HEK293 (cell line): ENCODE results near the gene RAB10.
A peak's percentile ranks its signal among the peaks of the same experiment; 100 is the strongest.
"Not testable (repeated sequence)": the region's sequence is repeated elsewhere in the genome, so short reads cannot be mapped to it uniquely, and the experiment has no call there.

Experiments used
- CTCF ChIA-PET: fragments of 350-600 bp; formaldehyde crosslinking; extraction: SDS; loops from one replicate; lab custom pipeline; 2021; ENCODE audit warnings: antibody characterized with exemption; lab: Yijun Ruan, JAX
- POLR2A ChIA-PET: fragments of 300-600 bp; formaldehyde crosslinking; extraction: SDS; loops from one replicate; lab custom pipeline; 2020; ENCODE audit warnings: antibody characterized with exemption, inconsistent platforms; lab: Yijun Ruan, JAX
- H3K27ac ChIP-seq: fragments of 200-500 bp; sonication (Bioruptor generic); 2 replicates; pipeline ENCODE4 v1.5.1; 2014; ENCODE audit warnings: low read depth, low read length, control low read depth, inconsistent platforms; ENCODE audit errors: extremely low read depth
- H3K36me3 ChIP-seq, 2 experiments: fragments of 200-500 bp in 1 of 2; sonication (Bioruptor generic) in 1 of 2; 1 replicate in 1 of 2; 2 replicates in 1 of 2; pipeline ENCODE4 v1.5.1; 2014 to 2017; ENCODE audit warnings: inconsistent platforms in 2 of 2, low read length in 2 of 2; ENCODE audit not compliant: control insufficient read depth in 2 of 2, insufficient read depth in 1 of 2
- H3K4me1 ChIP-seq: fragments of 200-500 bp; sonication (Bioruptor generic); 2 replicates; pipeline ENCODE4 v1.5.1; 2014; ENCODE audit warnings: mild to moderate bottlenecking, low read length, inconsistent platforms; ENCODE audit not compliant: control insufficient read depth, insufficient read depth
- H3K4me3 ChIP-seq: 2 replicates; pipeline ENCODE4 v1.5.1; 2011; ENCODE audit warnings: low read depth, mild to moderate bottlenecking, control low read depth, low read length, moderate library complexity
- H3K9me3 ChIP-seq: fragments of 200-500 bp; sonication (Bioruptor generic); 2 replicates; pipeline ENCODE4 v1.5.1; 2014; ENCODE audit warnings: low read depth, low read length, inconsistent platforms; ENCODE audit not compliant: control insufficient read depth, insufficient read depth
- GFI1B ChIP-seq: fragments of 450-650 bp; formaldehyde crosslinking; IDR thresholded peaks from 2 replicates; pipeline ENCODE4 v1.5.1; 2016; ENCODE audit warnings: missing biosample characterization, missing genetic modification characterization
- GLIS1 ChIP-seq: fragments of 450-650 bp; formaldehyde crosslinking; IDR thresholded peaks from 2 replicates; pipeline ENCODE4 v1.5.1; 2016; ENCODE audit warnings: missing biosample characterization, missing genetic modification characterization
- OSR2 ChIP-seq: fragments of 450-650 bp; formaldehyde crosslinking; IDR thresholded peaks from 2 replicates; pipeline ENCODE4 v1.5.1; 2016; ENCODE audit warnings: missing biosample characterization, missing genetic modification characterization
- SALL2 ChIP-seq: fragments of 450-650 bp; formaldehyde crosslinking; IDR thresholded peaks from 2 replicates; pipeline ENCODE4 v1.5.0; 2017; ENCODE audit warnings: missing biosample characterization, mild to moderate bottlenecking, missing genetic modification characterization, borderline replicate concordance
- SCRT2 ChIP-seq: fragments of 450-650 bp; formaldehyde crosslinking; IDR thresholded peaks from 2 replicates; pipeline ENCODE4 v1.5.1; 2016; ENCODE audit warnings: missing biosample characterization, missing genetic modification characterization
- SP3 ChIP-seq: fragments of 450-650 bp; formaldehyde crosslinking; IDR thresholded peaks from 2 replicates; pipeline ENCODE4 v1.5.1; 2016; ENCODE audit warnings: missing biosample characterization, missing genetic modification characterization
- ZFP3 ChIP-seq: fragments of 450-650 bp; formaldehyde crosslinking; IDR thresholded peaks from 2 replicates; pipeline ENCODE4 v1.5.1; 2016; ENCODE audit warnings: low read depth, missing biosample characterization, missing genetic modification characterization
- ZNF10 ChIP-seq: fragments of 450-650 bp; formaldehyde crosslinking; IDR thresholded peaks from 2 replicates; pipeline ENCODE4 v1.5.1; 2017; ENCODE audit warnings: missing biosample characterization, missing genetic modification characterization
- ZNF292 ChIP-seq: fragments of 450-650 bp; formaldehyde crosslinking; IDR thresholded peaks from 2 replicates; pipeline ENCODE4 v1.5.1; 2016; ENCODE audit warnings: low read depth, missing biosample characterization, missing genetic modification characterization, borderline replicate concordance
- ZNF366 ChIP-seq: fragments of 450-650 bp; formaldehyde crosslinking; conservative IDR thresholded peaks from 2 replicates; pipeline ENCODE4 v1.5.1; 2016; ENCODE audit warnings: missing biosample characterization, missing genetic modification characterization
- ZNF426 ChIP-seq: fragments of 450-650 bp; formaldehyde crosslinking; IDR thresholded peaks from 2 replicates; pipeline ENCODE4 v1.5.1; 2017; ENCODE audit warnings: missing biosample characterization, missing genetic modification characterization, mild to moderate bottlenecking, inconsistent platforms, moderate library complexity
- ZNF433 ChIP-seq: fragments of 450-650 bp; formaldehyde crosslinking; IDR thresholded peaks from 2 replicates; pipeline ENCODE4 v1.5.1; 2016; ENCODE audit warnings: missing biosample characterization, missing genetic modification characterization, low read depth
- ZNF510 ChIP-seq: fragments of 450-650 bp; formaldehyde crosslinking; IDR thresholded peaks from 2 replicates; pipeline ENCODE4 v1.5.1; 2018; ENCODE audit warnings: mild to moderate bottlenecking, missing genetic modification characterization, missing biosample characterization; ENCODE audit not compliant: insufficient replicate concordance
- ZNF677 ChIP-seq: fragments of 450-650 bp; IDR thresholded peaks from 2 replicates; pipeline ENCODE4 v1.5.0; 2018; ENCODE audit warnings: missing biosample characterization, mild to moderate bottlenecking, missing genetic modification characterization, moderate library complexity
- TF ChIP-seq, protein P1 (sequence below): fragments of 450-650 bp; IDR thresholded peaks from 2 replicates; pipeline ENCODE4 v1.5.1; 2018; ENCODE audit warnings: missing biosample characterization, missing genetic modification characterization
- TF ChIP-seq, protein P2 (sequence below): fragments of 450-650 bp; formaldehyde crosslinking; conservative IDR thresholded peaks from 2 replicates; pipeline ENCODE4 v1.5.1; 2016; ENCODE audit warnings: low read depth, missing biosample characterization, missing genetic modification characterization

The RAB10 gene

DNA sequence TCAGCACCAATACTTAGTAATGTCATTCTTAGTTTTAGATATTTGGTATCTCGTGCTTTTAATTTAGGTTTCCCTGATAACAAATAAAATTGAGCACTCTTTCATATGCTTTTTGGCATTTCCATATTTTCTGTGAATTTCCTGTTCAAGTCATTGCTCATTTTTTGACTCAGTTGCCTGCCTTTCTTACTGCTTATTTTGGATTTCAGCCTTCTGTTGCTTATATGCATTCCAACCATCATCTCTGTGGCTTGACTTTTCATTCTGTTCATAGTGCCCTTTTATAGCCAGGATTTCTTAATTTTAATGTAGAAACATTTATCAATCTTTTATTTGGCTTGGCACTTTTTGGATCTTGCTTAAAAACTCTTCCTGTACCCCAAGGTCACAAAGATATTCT is 37.0 kb upstream of the RAB10 start:
- Histone ChIP-seq H3K4me1 (0 out of 2 replicates have a peak, but pooled peaks cover under 1% of the 10 kb centered on the region), H3K27ac (no peak overlapping the region), H3K4me3 (no peak overlapping the region), H3K36me3 (no peaks in the 10 kb centered on the region), H3K9me3 (no peaks in the 10 kb centered on the region)
- ChIA-PET POLR2A (no interaction called here), CTCF (no interaction called here)
- TF ChIP-seq, protein P1, sequence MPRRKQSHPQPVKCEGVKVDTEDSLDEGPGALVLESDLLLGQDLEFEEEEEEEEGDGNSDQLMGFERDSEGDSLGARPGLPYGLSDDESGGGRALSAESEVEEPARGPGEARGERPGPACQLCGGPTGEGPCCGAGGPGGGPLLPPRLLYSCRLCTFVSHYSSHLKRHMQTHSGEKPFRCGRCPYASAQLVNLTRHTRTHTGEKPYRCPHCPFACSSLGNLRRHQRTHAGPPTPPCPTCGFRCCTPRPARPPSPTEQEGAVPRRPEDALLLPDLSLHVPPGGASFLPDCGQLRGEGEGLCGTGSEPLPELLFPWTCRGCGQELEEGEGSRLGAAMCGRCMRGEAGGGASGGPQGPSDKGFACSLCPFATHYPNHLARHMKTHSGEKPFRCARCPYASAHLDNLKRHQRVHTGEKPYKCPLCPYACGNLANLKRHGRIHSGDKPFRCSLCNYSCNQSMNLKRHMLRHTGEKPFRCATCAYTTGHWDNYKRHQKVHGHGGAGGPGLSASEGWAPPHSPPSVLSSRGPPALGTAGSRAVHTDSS (tag by site-specific recombination): no peak
- no peak for TF ChIP-seq SALL2 (tag by site-specific recombination)
- TF ChIP-seq, protein P2, sequence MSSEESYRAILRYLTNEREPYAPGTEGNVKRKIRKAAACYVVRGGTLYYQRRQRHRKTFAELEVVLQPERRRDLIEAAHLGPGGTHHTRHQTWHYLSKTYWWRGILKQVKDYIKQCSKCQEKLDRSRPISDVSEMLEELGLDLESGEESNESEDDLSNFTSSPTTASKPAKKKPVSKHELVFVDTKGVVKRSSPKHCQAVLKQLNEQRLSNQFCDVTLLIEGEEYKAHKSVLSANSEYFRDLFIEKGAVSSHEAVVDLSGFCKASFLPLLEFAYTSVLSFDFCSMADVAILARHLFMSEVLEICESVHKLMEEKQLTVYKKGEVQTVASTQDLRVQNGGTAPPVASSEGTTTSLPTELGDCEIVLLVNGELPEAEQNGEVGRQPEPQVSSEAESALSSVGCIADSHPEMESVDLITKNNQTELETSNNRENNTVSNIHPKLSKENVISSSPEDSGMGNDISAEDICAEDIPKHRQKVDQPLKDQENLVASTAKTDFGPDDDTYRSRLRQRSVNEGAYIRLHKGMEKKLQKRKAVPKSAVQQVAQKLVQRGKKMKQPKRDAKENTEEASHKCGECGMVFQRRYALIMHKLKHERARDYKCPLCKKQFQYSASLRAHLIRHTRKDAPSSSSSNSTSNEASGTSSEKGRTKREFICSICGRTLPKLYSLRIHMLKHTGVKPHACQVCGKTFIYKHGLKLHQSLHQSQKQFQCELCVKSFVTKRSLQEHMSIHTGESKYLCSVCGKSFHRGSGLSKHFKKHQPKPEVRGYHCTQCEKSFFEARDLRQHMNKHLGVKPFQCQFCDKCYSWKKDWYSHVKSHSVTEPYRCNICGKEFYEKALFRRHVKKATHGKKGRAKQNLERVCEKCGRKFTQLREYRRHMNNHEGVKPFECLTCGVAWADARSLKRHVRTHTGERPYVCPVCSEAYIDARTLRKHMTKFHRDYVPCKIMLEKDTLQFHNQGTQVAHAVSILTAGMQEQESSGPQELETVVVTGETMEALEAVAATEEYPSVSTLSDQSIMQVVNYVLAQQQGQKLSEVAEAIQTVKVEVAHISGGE: no peak
- TF ChIP-seq ZNF426 (tag by site-specific recombination): no peak
- TF ChIP-seq ZNF677 (tag by site-specific recombination): no peak
- no peak for TF ChIP-seq ZNF292
- no peak for TF ChIP-seq GFI1B
- no peak for TF ChIP-seq SCRT2
- no peak for TF ChIP-seq ZNF10 (tag by site-specific recombination)
- TF ChIP-seq ZNF510 (tag by site-specific recombination): no peak
- TF ChIP-seq SP3 (tag by site-specific recombination): no peak
- no peak for TF ChIP-seq ZNF433
- TF ChIP-seq ZFP3 (tag by site-specific recombination): no peak
- no peak for TF ChIP-seq OSR2 (tag by site-specific recombination)

DNA sequence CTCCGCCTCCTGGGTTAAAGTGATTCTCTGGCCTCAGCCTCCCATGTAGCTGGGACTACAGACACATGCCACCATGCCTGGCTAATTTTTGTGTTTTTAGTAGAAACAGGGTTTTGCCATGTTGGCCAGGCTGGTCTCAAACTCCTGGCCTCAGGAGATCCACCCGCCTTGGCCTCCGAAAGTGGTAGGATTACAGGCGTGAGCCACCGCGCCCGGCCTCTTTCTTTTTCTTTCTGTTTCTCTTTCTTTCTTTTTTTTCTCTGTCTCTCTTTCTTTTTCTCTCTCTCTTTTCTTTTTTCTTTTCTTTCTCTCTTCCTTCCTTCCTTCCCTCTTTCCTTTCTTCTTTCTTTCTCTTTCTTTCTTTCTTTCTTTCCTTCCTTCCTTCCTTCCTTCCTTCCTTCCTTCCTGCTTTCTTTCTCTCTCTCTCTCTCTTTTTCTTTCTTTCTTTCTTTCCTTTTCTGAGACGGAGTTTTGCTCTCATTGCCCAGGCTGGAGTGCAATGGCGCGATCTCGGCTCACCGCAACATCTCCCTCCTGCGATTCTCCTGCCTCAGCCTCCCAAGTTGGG is 35.0 kb upstream of the RAB10 start:
- H3K27ac ChIP-seq, H3K36me3 ChIP-seq, CTCF ChIA-PET, H3K9me3 ChIP-seq, H3K4me1 ChIP-seq, H3K4me3 ChIP-seq: not testable (repeated sequence)
- TF ChIP-seq ZNF366: peak; percentile 87
- TF ChIP-seq GLIS1: peak; percentile 45; the same call in 1 of the 2 replicates
- POLR2A ChIA-PET: interaction anchor here (1.6 kb wide), 1 partner anchor 36 kb away, joined by 4 read pairs; no protein-coding TSS in a partner anchor

DNA sequence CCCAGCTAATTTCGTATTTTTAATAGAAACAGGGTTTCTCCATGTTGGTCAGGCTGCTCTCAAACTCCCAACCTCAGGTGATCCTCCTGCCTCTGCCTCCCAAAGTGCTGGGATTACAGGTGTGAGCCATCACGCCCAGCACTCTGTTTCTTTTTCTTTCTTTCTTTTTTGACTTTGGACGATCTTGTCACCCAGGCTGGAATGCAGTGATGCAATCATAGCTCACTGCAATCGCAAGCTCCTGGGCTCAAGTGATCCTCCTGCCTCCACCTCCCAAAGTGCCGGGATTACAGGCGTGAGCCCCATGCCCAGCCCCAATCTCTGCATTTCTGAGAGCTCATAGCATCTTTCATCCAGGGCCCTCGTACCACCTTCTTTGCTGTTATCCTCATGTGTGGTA is 34.5 kb upstream of the RAB10 start:
- H3K36me3 ChIP-seq, H3K27ac ChIP-seq, H3K4me3 ChIP-seq, H3K4me1 ChIP-seq, H3K9me3 ChIP-seq: not testable (repeated sequence)
- POLR2A ChIA-PET: interaction anchor here (1.6 kb wide), 1 partner anchor 35 kb away, joined by 4 read pairs; no protein-coding TSS in a partner anchor
- CTCF ChIA-PET: interaction anchor here (0.8 to 1.8 kb wide), 2 partner anchors 8 to 17 kb away, joined by 3 to 8 read pairs; no protein-coding TSS in a partner anchor
